GM20431 (cell line): ENCODE data around the gene CFAP100.

Experiments
- in situ Hi-C: fragments of 300-500 bp; cut with MseI, MboI; formaldehyde crosslinking; loops from one replicate; pipeline ENCODE4 v1.15.0; 2020; ENCODE audit warnings: low sequenced_read_pairs; ENCODE audit not compliant: unreplicated experiment

CFAP100 gene

GRCh38 chr3:126454437-126455198 is 59.9 kb downstream of the CFAP100 start:
- in situ Hi-C loops: no loop called here

- in situ Hi-C loops: no loop called here
Measured at GRCh38 chr3:126456211-126456610, 61.5 kb downstream of the CFAP100 start.

GRCh38 chr3:126456766-126457388 is 62.2 kb downstream of the CFAP100 start:
- in situ Hi-C loops: no loop called here

- in situ Hi-C loops: no loop called here
Measured at GRCh38 chr3:126459111-126459762, 64.5 kb downstream of the CFAP100 start.

- in situ Hi-C loops: no loop called here
Measured at GRCh38 chr3:126459763-126460127, 65.0 kb downstream of the CFAP100 start.

- in situ Hi-C loops: no loop called here
Measured at GRCh38 chr3:126460381-126460780, 65.7 kb downstream of the CFAP100 start.

- in situ Hi-C loops: no loop called here
Measured at GRCh38 chr3:126461450-126462070, 66.9 kb downstream of the CFAP100 start.

- in situ Hi-C loops: no loop called here
Measured at GRCh38 chr3:126463521-126463920, 68.8 kb downstream of the CFAP100 start.

- in situ Hi-C loops: no loop called here
Measured at GRCh38 chr3:126464093-126464492, 69.4 kb downstream of the CFAP100 start.

GRCh38 chr3:126464494-126464893 is 69.8 kb downstream of the CFAP100 start:
- in situ Hi-C loops: no loop called here

GRCh38 chr3:126464997-126465396 is 70.3 kb downstream of the CFAP100 start:
- in situ Hi-C loops: no loop called here

- in situ Hi-C loops: no loop called here
Measured at GRCh38 chr3:126465928-126466544, 71.3 kb downstream of the CFAP100 start.

- in situ Hi-C loops: no loop called here
Measured at GRCh38 chr3:126466886-126467610, 72.3 kb downstream of the CFAP100 start.

GRCh38 chr3:126467611-126467955 is 72.9 kb downstream of the CFAP100 start:
- in situ Hi-C loops: no loop called here

- in situ Hi-C loops: no loop called here
Measured at GRCh38 chr3:126468028-126468891, 73.6 kb downstream of the CFAP100 start.

GRCh38 chr3:126469479-126469878 is 74.8 kb downstream of the CFAP100 start:
- in situ Hi-C loops: no loop called here

- in situ Hi-C loops: no loop called here
Measured at GRCh38 chr3:126472277-126473006, 77.7 kb downstream of the CFAP100 start.
